CD14-positive monocyte (primary cell): ENCODE results near the gene CCL8. TPM values are rescaled to one million over a fixed set of nuclear protein-coding genes. Genes with fewer than 3 reads are reported as not detected.

Experiments used
- DNase-seq, 3 donors: peaks; one replicate each; pipeline ENCODE4 v3.0.0-alpha.2; 2011 to 2022
- H2AFZ ChIP-seq: 2 replicates; pipeline ENCODE4 v1.6.0; 2012; ENCODE audit warnings: mild to moderate bottlenecking, low read depth, low read length, inconsistent platforms; ENCODE audit not compliant: insufficient read depth, poor library complexity, severe bottlenecking
- H3K27ac ChIP-seq, 2 donors: 1 replicate in 1 of 2; 2 replicates in 1 of 2; pipeline ENCODE4 v1.5.1; 2012 to 2013; ENCODE audit warnings: low read length in 2 of 2, control low read depth in 1 of 2, inconsistent platforms in 1 of 2, low read depth in 1 of 2, mild to moderate bottlenecking in 1 of 2
- H3K27me3 ChIP-seq, 2 donors: one replicate each; pipeline versions ENCODE4 v1.6.0 to v1.6.1; 2011 to 2013; ENCODE audit warnings: low read length in 2 of 2; ENCODE audit not compliant: control insufficient read depth in 2 of 2, insufficient read depth in 2 of 2
- H3K36me3 ChIP-seq, 2 donors: replicated peaks in 1 of 2; 1 replicate in 1 of 2; 2 replicates in 1 of 2; pipeline versions ENCODE4 v1.5.1 to v1.6.1; 2012 to 2013; ENCODE audit warnings: low read length in 2 of 2, control low read depth in 1 of 2, inconsistent platforms in 1 of 2, mild to moderate bottlenecking in 1 of 2; ENCODE audit not compliant: insufficient read depth in 2 of 2, control insufficient read depth in 1 of 2
- H3K4me1 ChIP-seq, 2 donors: 1 replicate in 1 of 2; 2 replicates in 1 of 2; pipeline versions ENCODE4 v1.5.1 to v1.6.1; 2012 to 2013; ENCODE audit warnings: low read length in 2 of 2, control low read depth in 1 of 2, inconsistent platforms in 1 of 2, mild to moderate bottlenecking in 1 of 2, moderate library complexity in 1 of 2; ENCODE audit not compliant: insufficient read depth in 2 of 2, control insufficient read depth in 1 of 2
- H3K4me2 ChIP-seq: replicated peaks from 2 replicates; pipeline ENCODE3; 2012; ENCODE audit warnings: low read length, moderate library complexity, mild to moderate bottlenecking; ENCODE audit not compliant: poor library complexity, severe bottlenecking; ENCODE audit errors: extremely low read depth
- H3K4me3 ChIP-seq, 3 experiments: fragments of 200-600 bp in 1 of 3; sonication (generic) in 1 of 3; replicated peaks in 1 of 3; 1 replicate in 2 of 3; 2 replicates in 1 of 3; pipeline ENCODE4 v1.5.1; 2011 to 2013; ENCODE audit warnings: low read length in 3 of 3, mild to moderate bottlenecking in 3 of 3, control low read depth in 2 of 3, low read depth in 2 of 3, inconsistent platforms in 1 of 3, moderate library complexity in 1 of 3
- H3K79me2 ChIP-seq: 2 replicates; pipeline ENCODE4 v1.6.0; 2012; ENCODE audit warnings: mild to moderate bottlenecking, control low read depth, inconsistent platforms, low read length, moderate library complexity; ENCODE audit not compliant: insufficient read depth
- H3K9ac ChIP-seq: 2 replicates; pipeline ENCODE4 v1.6.0; 2017; ENCODE audit warnings: low read length, mild to moderate bottlenecking; ENCODE audit not compliant: insufficient read depth, poor library complexity, severe bottlenecking
- H3K9me3 ChIP-seq, 2 donors: replicated peaks in 1 of 2; 1 replicate in 1 of 2; 2 replicates in 1 of 2; pipeline versions ENCODE4 v1.5.1 to v1.6.1; 2012 to 2013; ENCODE audit warnings: low read length in 2 of 2, control low read depth in 1 of 2; ENCODE audit not compliant: control insufficient read depth in 1 of 2, insufficient read depth in 1 of 2
- H4K20me1 ChIP-seq: 2 replicates; pipeline ENCODE4 v1.6.0; 2012; ENCODE audit warnings: mild to moderate bottlenecking, low read length, control low read depth, moderate library complexity; ENCODE audit not compliant: insufficient read depth
- H3K27ac Mint-ChIP-seq, 7 donors: one replicate each; pipeline ENCODE4 v1.8.0; 2020; ENCODE audit warnings: mild to moderate bottlenecking in 7 of 7, mixed read lengths in 7 of 7, moderate library complexity in 6 of 7, inconsistent platforms in 2 of 7
- H3K27me3 Mint-ChIP-seq, 3 donors: one replicate each; pipeline ENCODE4 v1.8.0; 2021 to 2022; ENCODE audit warnings: low read depth in 3 of 3, mild to moderate bottlenecking in 3 of 3, mixed read lengths in 3 of 3, moderate library complexity in 3 of 3, inconsistent platforms in 1 of 3
- H3K36me3 Mint-ChIP-seq, 2 donors: one replicate each; pipeline ENCODE4 v1.8.0; 2020; ENCODE audit warnings: mixed read lengths in 2 of 2, inconsistent platforms in 1 of 2, mild to moderate bottlenecking in 1 of 2
- H3K4me1 Mint-ChIP-seq: one replicate; pipeline ENCODE4 v1.8.0; 2020; ENCODE audit warnings: mild to moderate bottlenecking, mixed read lengths
- H3K4me3 Mint-ChIP-seq, 2 donors: one replicate each; pipeline ENCODE4 v1.8.0; 2020; ENCODE audit warnings: mild to moderate bottlenecking in 2 of 2, mixed read lengths in 2 of 2, moderate library complexity in 1 of 2
- H3K9me3 Mint-ChIP-seq, 7 donors: one replicate each; pipeline ENCODE4 v1.8.0; 2020 to 2022; ENCODE audit warnings: mixed read lengths in 7 of 7, mild to moderate bottlenecking in 6 of 7, moderate library complexity in 6 of 7, inconsistent platforms in 2 of 7
- CTCF ChIP-seq: fragments of 200-600 bp; IDR thresholded peaks from one replicate; pipeline ENCODE4 v1.8.0; 2022; ENCODE audit warnings: antibody characterized with exemption, mild to moderate bottlenecking
- WGBS: methylation state at CpG from one replicate; pipeline ENCODE4 v1.1.5; 2013; ENCODE audit warnings: missing lambda C conversion rate; ENCODE audit not compliant: insufficient coverage; 5-methylcytosine and 5-hydroxymethylcytosine counted together
- intact Hi-C, 2 donors: fragments of 100-400 bp; cut with micrococcal nuclease; formaldehyde crosslinking; loops; one replicate each; pipeline versions ENCODE4 v1.15.0 to v1.15.1; 2023
- polyA plus RNA-seq, 3 donors: library from polyadenylated mRNA; depleted of rRNA in 1 of 3; unstranded in 2 of 3; stranded (reverse) in 1 of 3; fragments of 300-500 nt in 2 of 3; fragments of >200 nt in 1 of 3; fragmentation: Illumina TruSeq in 2 of 3; gene quantifications; 1 replicate in 2 of 3; 2 replicates in 1 of 3; pipeline ENCODE4 v1.2.3, GENCODE V29; 2012 to 2021

Gene CCL8
- polyA plus RNA-seq, 3 donors: 0.17 to 1.3 (median 0.98) TPM

GRCh38 chr17:34361478-34362061 is 42.3 kb downstream of the CCL8 start:
- H3K27ac Mint-ChIP-seq: peak overlapping the region in 1 of 7 donors; percentile 3

GRCh38 chr17:34363183-34363661 is 44.0 kb downstream of the CCL8 start, which contains the start of gene CCL1:
Gene CCL1 (minus strand): TSS chr17:34363233. CDS start chr17:34363161, 72 bp downstream.
- Histone ChIP-seq H3K9ac (no peak within 1 kb of the TSS), H3K4me2 (no peak within 1 kb of the TSS), H3K79me2 (no peaks in the 10 kb centered on the region), H3K4me3 (no peak within 1 kb of the TSS), H4K20me1 (no peaks in the 10 kb centered on the region), H3K36me3 (no peaks in the 10 kb centered on the region), H3K27ac (no peak within 1 kb of the TSS), H3K27me3 (no peaks in the 10 kb centered on the region), H2AFZ (no peak within 1 kb of the TSS), H3K4me1 (peaks cover 37 to 49% of the 10 kb centered on the region in 2 donors), H3K9me3 (no peaks in the 10 kb centered on the region)
- DNase-seq: peak in 1 of 3 donors; percentile 35
- intact Hi-C loops: loop anchor here in 1 of 2 donors (5.0 to 10.0 kb wide), 2 partner anchors 58 to 106 kb away; partner anchors contain the start of gene CCL2
- peaks cover 0 to 1% (median 0%) of the 10 kb centered on the region in 7 donors for H3K9me3 Mint-ChIP-seq
- peaks cover 0 to 2% of the 10 kb centered on the region in 2 donors for H3K36me3 Mint-ChIP-seq
- no peak within 1 kb of the TSS for H3K4me3 Mint-ChIP-seq
- peaks cover 0 to 2% (median 2%) of the 10 kb centered on the region in 3 donors for H3K27me3 Mint-ChIP-seq
- TF ChIP-seq CTCF: no peak
- peak within 1 kb of the TSS in 4 of 7 donors; percentile 4 to 42 (median 21) for H3K27ac Mint-ChIP-seq
- peaks cover 24% of the 10 kb centered on the region for H3K4me1 Mint-ChIP-seq
- WGBS: 38% methylated on average over 2 of the region's 5 CpGs

More at GRCh38 chr17:34361478-34362061, 42.3 kb downstream of the CCL8 start:
- H4K20me1 ChIP-seq: no peaks in the 10 kb centered on the region
- Mint-ChIP-seq H3K4me3 (no peak overlapping the region), H3K36me3 (peaks cover 0 to 2% of the 10 kb centered on the region in 2 donors), H3K27me3 (peaks cover 0 to 2% (median 2%) of the 10 kb centered on the region in 3 donors), H3K4me1 (peaks cover 24% of the 10 kb centered on the region), H3K9me3 (peaks cover 0 to 1% (median 0%) of the 10 kb centered on the region in 7 donors)
- no peaks in the 10 kb centered on the region for H3K36me3 ChIP-seq
- no peak overlapping the region for H3K9ac ChIP-seq
- H2AFZ ChIP-seq: no peak overlapping the region
- H3K4me3 ChIP-seq: no peak overlapping the region
- H3K27me3 ChIP-seq: no peaks in the 10 kb centered on the region
- no peaks in the 10 kb centered on the region for H3K9me3 ChIP-seq
- no peak overlapping the region for H3K4me2 ChIP-seq
- intact Hi-C loops: loop anchor here (1.0 to 10.0 kb wide), 3 partner anchors 57 to 161 kb away; partner anchors contain the start of gene CCL2 (in 1 of the 2)
- peak; percentile 82 to 94 (median 89) for DNase-seq
- 50% methylated on average over 4 of the region's 8 CpGs for WGBS
- peaks cover 20 to 33% of the 10 kb centered on the region in 2 donors for H3K4me1 ChIP-seq
- no peak overlapping the region for H3K27ac ChIP-seq
- H3K79me2 ChIP-seq: no peaks in the 10 kb centered on the region
- peak; percentile 100 for TF ChIP-seq CTCF
